NCI-H1092 (cell line): ENCODE results near the gene FNDC3A.
"Not testable (repeated sequence)": the region's sequence is repeated elsewhere in the genome, so short reads cannot be mapped to it uniquely, and the experiment has no call there.

Experiments used
- DNase-seq: peaks from one replicate; lab custom pipeline; 2025; lab: John Stamatoyannopoulos, UW

FNDC3A gene

GRCh38 chr13:49042476-49042875 lies 66.8 kb downstream of the FNDC3A start:
- no peak for DNase-seq

DNA sequence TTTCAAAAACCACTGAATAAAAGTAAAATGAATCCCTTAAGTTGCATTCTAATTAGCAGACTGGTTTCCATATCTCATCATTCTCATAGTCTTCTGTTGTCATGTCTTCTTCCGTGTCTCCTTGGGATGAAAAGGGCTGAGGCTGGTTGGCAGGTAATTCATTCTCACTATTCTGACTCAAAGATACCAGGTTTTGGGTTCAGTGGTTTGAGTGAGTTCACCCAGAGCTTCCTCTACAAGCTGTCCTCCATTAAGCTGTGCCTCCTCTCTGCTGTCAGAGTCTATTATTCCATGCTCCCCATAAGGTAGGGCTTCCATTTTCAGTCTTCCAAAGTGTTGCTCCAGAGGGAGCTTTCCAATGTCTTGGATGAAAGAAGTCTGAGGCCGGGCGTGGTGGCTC lies 68.3 kb downstream of the FNDC3A start:
- DNase-seq = no peak

DNA sequence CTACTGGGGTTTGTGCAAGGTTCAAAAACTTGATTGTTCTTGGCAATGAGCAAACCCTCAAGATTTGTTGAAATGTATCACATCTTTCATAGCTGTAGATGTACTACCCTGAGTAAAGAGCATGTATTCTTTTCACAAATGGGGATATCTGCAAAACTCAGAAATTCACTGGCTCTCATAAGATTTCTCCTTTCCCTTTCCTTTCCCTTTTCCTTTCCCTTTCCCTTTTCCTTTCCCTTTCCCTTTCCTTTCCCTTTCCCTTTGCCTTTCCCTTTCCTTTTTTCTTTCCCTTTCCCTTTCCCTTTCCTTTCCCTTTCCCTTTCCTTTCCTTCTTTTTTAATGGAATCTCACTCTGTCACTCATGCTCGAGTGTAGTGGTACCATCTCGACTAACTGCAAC lies 69.1 kb downstream of the FNDC3A start:
- no peak for DNase-seq

DNA sequence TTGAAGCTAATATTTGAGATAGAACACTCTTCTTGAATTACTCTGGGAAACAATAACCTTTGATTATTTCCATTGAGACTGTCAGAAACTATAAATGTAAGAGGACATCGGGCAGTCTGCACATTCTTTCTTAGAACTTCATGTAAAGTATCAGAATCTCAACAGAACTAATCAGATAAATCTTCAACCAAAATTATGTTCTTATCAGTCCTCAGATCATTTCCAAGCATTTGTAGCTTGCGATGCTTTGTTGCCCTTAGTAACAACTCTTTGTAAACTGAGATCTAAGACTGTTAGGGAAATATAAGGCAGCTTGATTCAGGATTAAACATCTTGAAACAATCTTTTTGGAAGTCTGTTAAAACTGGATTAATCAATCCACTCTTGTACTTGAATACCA lies 70.3 kb downstream of the FNDC3A start:
- no peak for DNase-seq

DNA sequence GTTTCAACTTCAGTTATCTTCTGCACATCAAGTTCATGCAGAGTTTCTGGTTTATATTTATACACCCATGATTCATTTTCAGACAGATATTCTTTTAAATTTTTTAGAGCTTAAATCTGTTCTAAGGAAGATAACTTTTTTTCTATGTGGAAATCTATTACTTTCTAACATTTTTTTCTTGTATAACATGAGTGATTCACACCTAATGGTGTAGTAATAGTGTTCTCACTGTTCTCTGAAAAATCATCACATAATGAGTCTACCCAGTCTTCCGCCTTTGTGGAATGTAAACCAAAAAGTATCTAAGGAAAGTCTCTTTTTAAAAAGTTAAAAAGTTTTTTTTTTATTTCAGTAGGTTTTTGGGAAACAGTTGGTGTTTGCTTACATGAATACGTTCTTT lies 70.8 kb downstream of the FNDC3A start:
- no peak for DNase-seq

DNA sequence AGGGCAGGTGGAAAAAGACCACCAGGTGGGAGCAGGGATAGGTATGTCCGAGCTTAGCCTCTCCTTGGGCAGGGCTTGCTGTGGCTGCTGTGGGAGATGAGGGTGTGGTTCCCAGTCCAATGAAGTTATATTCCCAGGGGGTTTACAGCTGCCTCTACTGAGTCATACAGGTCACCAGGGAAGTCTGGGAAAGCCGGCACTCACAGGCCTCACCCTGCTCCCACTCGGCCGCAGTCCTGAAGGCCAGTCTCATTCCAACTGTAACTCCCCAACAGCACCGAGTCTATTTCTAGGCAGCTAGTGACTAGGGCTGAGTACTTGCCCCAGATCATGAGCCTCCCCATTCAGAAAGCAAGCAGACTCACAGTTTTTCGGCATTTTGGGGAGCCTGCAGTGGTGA lies 77.1 kb downstream of the FNDC3A start:
- no peak for DNase-seq

- no peak for DNase-seq
Measured at GRCh38 chr13:49053215-49053614, 77.5 kb downstream of the FNDC3A start.

- no peak for DNase-seq
Measured at GRCh38 chr13:49053906-49054305, 78.2 kb downstream of the FNDC3A start.

DNA sequence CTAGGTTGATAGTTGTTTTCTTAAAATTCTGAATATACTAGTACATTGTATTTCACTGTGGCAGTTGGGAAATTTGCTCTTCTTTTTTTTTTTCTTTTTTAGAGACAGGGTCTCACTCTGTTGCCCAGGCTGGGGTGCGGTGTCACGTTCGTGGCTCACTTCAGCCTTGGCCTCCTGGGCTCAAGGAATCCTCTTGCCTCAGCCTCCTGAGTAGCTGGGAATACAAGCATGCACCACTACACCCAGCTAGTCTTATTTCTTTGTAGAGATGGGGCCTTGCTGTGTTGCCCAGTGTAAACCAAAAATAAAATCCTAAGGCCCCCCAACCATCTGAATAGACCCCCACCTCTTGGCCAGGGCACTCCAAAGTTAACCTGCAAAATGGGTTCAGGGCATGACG lies 79.3 kb downstream of the FNDC3A start:
- no peak for DNase-seq

DNA sequence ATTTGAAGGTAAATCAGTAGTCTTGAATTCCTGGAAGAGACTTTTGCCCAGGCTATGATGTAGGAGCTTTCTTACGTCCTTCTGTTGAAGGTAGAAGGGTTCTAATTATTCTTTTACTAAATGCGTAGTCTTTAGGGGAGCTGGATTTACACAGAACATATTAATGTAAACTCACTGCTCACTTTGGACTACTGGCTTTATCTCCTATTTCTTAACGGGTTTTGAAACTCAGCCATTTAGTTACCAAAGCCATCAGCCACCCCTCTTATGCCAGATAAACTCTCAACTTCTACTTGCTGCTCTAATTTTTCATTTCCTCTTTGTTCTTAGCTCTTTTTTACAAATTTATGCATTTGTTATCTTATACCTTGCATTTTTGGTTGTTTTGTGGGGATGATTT lies 81.5 kb downstream of the FNDC3A start:
- no peak for DNase-seq

DNA sequence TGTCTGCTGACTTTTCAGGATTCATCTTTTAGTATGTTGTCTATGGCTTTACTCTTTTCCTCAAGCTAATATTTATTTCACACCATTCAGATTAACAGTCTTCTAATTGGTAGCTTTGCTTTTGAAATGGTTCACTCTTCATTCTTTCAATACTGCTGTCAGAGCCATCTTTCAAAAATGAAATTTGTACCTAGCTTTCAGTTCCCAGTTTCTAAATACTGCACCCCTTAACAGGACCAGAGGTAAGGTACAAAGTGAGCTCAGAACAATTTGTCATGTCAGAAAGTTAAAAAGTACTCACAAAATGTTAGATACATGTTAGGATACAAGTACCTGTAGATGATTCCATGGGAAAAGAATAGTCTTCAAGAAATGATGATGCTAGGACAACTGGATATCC lies 83.0 kb downstream of the FNDC3A start:
- DNase-seq = no peak

DNA sequence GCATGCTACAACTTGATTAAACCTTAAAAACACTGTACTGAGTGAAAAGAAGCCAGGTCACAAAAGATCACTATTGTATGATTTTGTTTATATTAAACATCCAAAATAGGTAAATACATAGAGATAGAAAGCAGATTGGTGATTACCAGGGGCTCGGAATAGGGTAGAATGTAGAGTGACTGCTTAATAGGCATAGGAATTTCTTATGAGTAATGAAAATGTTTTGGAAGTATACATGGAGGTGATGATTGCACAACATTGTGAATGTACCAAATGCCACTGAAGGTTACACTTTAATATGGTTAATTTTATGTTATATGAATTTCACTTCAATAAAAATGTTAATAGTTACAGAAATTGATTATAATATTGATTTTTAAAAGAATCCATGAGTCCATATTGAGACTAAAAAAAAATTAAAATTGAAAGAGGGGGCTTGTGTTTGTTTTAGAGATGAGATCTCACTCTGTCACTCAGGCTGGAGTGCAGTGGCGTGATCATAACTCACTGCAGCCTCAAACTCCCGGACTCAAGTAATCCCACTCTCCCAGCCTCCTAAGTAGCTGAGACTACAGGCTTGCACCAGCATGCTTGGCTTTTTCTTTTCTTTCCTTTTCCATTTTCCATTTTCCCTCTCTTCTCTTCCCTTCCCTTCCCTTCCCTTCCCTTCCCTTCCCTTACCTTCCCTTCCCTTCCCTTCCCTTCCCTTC lies 85.1 kb downstream of the FNDC3A start:
- DNase-seq = no peak

DNA sequence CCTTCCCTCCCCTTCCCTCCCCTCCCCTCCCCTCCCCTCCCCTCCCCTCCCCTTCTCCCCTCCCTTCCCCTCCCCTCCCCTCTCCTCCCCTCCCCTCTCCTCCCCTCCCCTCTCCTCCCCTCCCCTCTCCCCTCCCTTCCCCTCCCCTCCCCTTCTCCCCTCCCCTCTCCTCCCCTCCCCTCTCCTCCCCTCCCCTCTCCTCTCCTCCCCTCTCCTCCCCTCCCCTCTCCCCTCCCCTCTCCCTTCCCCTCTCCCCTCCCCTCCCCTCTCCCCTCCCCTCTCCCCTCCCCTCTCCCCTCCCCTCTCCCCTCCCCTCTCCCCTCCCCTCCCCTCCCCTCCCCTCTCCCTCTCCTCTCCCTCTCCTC lies 85.7 kb downstream of the FNDC3A start:
- DNase-seq = not testable (repeated sequence)

- no peak for DNase-seq
Measured at GRCh38 chr13:49062297-49062896, 86.7 kb downstream of the FNDC3A start.

DNA sequence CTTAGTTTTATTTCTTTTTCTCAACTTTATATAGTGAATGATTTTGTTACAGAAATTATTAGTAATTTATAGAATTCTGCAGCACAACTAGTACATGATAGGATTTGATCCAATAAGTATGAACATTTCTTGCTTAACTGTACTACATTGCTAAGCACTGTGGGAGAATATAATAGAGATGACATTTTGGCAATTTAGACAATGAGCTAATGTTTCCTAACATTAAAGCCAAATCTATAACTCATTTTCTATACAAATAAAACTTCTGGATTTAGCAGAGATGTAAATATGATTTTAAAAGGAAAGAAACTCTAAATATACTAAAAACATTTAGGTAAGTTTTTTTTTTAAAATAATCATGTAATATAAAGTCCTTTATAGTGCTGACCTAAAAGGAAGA lies 87.3 kb downstream of the FNDC3A start:
- no peak for DNase-seq

GRCh38 chr13:49063497-49063896 lies 87.8 kb downstream of the FNDC3A start:
- no peak for DNase-seq

DNA sequence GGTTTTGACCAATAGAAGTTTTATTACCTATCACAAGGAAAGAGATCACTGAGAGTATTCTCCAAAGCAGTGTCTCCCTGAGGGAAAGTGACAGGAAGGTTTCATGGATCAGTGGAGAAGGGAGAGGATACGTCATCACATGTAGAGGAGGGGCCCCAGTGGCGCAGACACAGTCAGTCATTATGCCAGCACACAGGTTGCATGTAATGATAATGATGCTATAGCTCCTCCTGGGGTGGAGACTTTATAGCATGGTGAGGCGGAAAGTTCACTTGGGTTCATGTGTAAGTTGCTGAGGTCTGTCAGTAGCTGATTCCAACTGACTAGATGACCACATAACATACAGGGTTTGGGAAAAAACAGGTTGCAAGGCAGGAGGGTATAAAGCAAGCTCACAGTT lies 88.8 kb downstream of the FNDC3A start:
- no peak for DNase-seq

- no peak for DNase-seq
Measured at GRCh38 chr13:49066856-49067255, 91.1 kb downstream of the FNDC3A start.

GRCh38 chr13:49068498-49068897 lies 92.8 kb downstream of the FNDC3A start:
- DNase-seq = not testable (repeated sequence)

GRCh38 chr13:49070021-49070420 lies 94.3 kb downstream of the FNDC3A start:
- not testable (repeated sequence) for DNase-seq

GRCh38 chr13:49071341-49071937 lies 95.7 kb downstream of the FNDC3A start:
- DNase-seq = no peak

DNA sequence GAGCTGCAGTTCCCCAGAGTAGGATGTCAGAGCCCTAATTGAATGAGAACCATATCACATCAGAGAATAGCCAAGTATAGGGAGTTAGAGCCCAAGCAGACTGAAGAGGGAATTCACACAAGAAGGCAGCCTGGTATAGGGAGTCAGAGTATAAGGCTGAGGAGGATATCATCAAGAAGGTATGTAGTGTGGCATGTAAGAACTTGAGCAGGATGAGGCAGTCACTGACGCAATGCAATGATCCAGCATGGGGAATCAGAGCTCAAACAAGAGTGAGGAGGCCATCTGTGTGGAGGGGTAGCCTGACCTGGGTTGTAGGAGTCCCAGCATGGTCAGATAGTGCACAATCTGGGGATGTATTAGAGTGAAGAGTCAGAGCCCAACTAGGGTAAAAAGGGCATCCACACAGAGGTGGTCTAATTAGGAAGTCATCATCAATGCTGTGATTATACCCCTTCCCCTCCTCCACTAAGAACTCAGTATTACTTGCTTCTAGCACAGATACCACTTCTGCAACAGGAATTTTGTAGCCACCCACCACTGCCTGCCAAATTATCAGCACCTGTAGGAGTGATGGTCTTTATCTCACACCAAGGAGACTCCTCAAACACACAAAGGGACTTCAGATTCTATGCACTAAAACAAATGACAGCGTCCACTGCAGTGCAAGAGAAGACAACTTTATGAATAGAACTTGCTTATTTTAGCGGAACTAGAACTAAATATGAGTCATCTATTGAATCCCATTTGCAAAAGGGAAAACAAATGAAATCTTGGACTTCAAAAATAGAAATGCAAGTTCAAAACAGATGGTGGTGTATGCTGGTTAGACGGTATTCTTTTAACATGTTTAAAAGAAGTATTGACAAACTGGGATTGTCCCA lies 107.2 kb downstream of the FNDC3A start:
- no peak for DNase-seq

GRCh38 chr13:49084961-49085360 lies 109.2 kb downstream of the FNDC3A start:
- DNase-seq = no peak
